Inflammatory macrophage (primary cell): Measurements from ENCODE around the gene ULK1.
"Not testable (repeated sequence)": the region's sequence is repeated elsewhere in the genome, so short reads cannot be mapped to it uniquely, and the experiment has no call there.

Experiments used
- DNase-seq, 2 donors: peaks; one replicate each; pipeline ENCODE4 v3.0.0-alpha.2; 2020 to 2022

ULK1 gene

DNA sequence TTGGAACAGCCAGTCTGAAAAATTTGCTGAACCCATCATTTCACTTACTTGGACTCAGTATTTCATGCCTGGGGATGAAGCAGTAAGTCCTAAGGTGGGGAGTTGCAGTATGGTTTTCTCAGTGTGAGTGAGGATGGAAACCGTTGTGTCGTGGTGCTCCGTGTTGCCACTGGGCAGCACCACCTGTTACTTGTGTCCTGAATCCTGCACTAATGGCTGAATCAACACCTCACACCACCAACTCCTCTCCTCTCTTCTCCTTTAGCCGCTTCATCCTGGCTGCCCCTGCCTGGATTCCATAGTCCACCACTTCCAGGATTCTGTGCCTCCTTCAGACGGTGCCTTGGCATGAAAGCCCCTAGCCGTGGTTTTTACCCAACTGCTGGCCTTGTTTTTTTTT is 52.3 kb downstream of the ULK1 start:
- DNase-seq, result no peak

GRCh38 chr12:131947482-131948027 is 53.1 kb downstream of the ULK1 start:
- DNase-seq, result no peak

- DNase-seq, result no peak
Measured at GRCh38 chr12:131948166-131948712, 53.8 kb downstream of the ULK1 start.

DNA sequence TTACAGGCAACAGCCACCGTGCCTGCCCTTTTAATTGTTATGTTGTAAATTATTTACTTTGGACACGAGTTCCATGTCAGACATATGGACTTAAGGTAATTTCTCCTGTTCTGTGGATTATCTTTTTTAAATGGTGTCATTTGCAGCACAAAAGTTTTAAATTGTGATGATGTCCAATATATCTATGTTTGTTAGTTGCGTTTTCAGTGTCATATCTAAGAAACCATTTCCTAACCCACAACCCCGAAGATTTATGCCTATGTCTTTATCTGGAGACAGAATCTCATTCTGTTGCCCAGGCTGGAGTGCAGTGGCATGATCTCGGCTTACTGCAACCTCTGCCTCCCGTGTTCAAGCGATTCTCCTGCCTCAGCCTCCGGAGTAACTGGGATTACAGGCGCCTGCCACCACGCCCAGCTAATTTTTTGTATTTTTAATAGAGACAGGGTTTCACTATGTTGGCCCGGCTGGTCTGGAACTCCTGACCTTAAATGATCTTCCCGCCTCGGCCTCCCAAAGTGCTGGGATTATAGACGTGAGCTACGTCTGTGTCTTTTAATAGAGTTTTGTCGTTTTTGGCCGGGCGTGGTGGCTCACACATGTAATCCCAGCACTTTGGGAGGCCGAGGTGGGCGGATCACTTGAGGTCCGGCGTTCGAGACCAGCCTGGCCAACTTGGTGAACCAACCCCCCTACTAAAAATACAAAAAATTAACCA is 54.5 kb downstream of the ULK1 start:
- not testable (repeated sequence) for DNase-seq

GRCh38 chr12:131949431-131950181 is 55.2 kb downstream of the ULK1 start, which contains the start of gene EP400:
EP400 (plus strand) TSS chr12:131949942; CDS start chr12:131960620, 10,678 bp downstream.
- peak; percentile 96 to 97 for DNase-seq

- DNase-seq, result peak in 1 of 2 donors; percentile 37
Measured at GRCh38 chr12:131950182-131950913, 55.9 kb downstream of the ULK1 start.

GRCh38 chr12:131953810-131954209 is 59.4 kb downstream of the ULK1 start:
- DNase-seq, result not testable (repeated sequence)

- DNase-seq, result not testable (repeated sequence)
Measured at GRCh38 chr12:131954460-131954859, 60.0 kb downstream of the ULK1 start.

- no peak for DNase-seq
Measured at GRCh38 chr12:131959116-131959515, 64.7 kb downstream of the ULK1 start.

DNA sequence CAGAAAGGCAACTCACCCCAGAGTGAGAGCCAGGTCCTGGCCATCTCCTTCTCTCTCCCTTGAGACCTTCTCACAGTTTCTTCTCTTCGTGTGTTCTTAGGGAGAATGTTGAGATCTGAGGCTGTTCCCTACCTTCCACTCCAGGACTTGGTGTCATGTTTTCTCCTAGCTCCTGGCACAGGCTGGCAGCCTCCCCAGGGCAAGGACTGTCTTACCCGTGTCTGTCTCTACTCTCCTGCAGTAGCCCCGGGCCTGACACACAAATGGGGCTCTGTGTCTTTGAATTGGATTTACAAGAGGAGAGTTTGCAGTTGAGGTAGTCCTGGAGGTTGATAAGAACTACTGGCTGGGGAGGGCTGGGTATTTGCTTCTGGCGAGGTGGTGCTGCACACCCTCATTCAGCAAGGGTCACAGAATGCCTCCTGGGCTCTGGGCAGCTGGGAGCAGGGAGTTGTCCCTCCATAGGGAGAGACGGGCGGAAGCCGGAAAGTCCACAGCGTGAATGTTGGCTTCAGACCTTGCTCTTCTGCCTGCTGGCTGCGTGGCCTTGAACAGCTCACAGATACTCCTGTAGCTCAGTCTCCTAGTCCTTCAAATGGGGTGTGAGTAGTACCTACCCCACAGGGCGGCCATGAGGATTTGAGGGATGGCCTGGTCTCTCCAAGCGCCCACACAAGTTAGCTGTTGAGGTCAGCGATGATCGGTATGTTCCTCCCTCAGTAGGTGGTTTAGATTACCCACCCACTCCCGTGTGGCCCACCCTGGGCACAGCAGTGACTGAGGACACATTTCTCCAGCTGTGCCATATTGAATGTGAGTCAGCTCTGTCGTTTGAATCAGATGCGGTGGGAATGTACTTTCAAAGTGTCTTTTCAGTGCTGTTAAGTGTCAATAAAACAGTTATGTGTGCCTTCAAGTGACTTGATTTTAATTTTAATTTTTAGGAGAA is 65.5 kb downstream of the ULK1 start:
- DNase-seq, result no peak

- not testable (repeated sequence) for DNase-seq
Measured at GRCh38 chr12:131960590-131961325, 66.3 kb downstream of the ULK1 start.

DNA sequence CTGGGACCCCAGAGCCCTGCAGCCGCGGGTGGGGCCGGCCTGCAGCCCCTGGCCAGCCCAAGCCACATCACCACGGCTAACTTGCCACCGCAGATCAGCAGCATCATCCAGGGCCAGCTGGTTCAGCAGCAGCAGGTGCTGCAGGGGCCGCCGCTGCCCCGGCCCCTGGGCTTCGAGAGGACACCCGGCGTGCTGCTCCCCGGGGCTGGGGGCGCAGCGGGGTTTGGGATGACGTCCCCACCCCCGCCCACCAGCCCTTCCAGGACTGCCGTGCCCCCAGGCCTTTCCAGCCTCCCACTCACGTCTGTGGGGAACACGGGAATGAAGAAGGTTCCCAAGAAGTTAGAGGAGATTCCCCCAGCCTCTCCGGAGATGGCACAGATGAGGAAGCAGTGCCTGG is 66.9 kb downstream of the ULK1 start:
- DNase-seq, result not testable (repeated sequence)

GRCh38 chr12:131962069-131962468 is 67.6 kb downstream of the ULK1 start:
- no peak for DNase-seq

- no peak for DNase-seq
Measured at GRCh38 chr12:131963381-131963780, 69.0 kb downstream of the ULK1 start.

DNA sequence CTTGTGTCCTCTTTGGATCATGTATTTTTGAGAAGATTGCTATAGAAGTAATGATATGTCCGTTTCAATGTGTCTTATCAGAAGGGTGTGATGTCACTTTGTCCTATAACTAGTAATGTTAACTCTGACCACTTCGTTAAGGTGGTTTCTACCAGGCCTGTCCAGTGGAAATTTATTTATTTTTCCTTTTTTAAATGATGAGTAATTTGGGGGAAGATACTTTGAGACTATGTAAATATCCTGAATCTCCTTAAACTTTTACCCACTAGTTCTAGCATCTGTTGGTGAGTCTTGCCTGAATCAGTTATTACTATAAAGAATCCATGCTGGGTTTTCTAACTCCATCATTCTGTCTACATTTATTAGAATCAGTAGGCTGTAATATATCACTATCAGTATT is 70.7 kb downstream of the ULK1 start:
- DNase-seq, result no peak

DNA sequence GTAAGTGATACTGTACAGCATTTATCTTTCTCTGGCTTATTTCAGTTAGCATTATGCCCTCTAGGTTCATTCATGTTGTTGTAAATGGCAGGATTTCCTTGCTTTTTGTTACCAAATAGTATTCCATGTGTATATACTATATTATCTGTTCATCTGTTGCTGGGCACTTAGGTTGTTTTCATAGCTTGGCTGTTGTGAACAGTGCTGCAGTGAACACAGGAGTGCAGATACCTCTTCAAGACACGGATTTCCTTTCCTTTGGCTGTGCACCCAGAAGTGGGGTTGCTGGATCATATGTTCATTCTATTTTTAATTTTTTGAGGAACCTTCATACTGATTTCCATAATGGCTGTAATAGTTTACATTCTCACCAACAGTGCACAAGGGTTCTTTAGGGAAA is 76.8 kb downstream of the ULK1 start:
- DNase-seq, result peak; percentile 44 to 48
